HG03354 (cell line): Measurements from ENCODE around the gene SLC35F2.
A peak's percentile ranks its signal among the peaks of the same experiment; 100 is the strongest.
"Not testable (repeated sequence)": the region's sequence is repeated elsewhere in the genome, so short reads cannot be mapped to it uniquely, and the experiment has no call there.

ENCODE experiments used
- ATAC-seq: cut with Tn5 transposase; IDR thresholded peaks from one replicate; pipeline ENCODE4 v1.9.1; 2021; ENCODE audit warnings: mild to moderate bottlenecking; ENCODE audit not compliant: unreplicated experiment, poor library complexity, severe bottlenecking

The SLC35F2 gene

GRCh38 chr11:107858217-107859070 is at the start of gene SLC35F2:
SLC35F2 (minus strand) TSS chr11:107858787; CDS start chr11:107858767, 20 bp downstream.
- ATAC-seq, result peak; percentile 93

DNA sequence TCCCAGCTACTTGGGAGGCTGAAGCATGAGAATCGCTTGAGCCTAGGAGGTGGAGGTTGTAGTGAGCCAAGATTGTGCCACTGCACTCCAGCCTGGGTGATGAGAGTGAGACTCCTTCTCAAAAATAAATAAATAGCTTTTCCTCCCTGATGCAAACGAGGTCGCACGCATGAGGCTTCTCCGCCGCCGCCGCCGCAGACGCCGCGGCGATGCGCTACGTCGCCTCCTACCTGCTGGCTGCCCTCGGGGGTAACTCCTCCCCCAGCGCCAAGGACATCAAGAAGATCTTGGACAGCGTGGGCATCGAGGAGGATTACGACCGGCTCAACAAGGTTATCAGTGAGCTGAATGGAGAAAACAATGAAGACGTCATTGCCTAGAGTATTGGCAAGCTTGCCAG is 49.6 kb upstream of the SLC35F2 start:
- ATAC-seq, result no peak

- ATAC-seq, result peak; percentile 79
Observed at GRCh38 chr11:107898270-107898669, 39.7 kb upstream of the SLC35F2 start.

- no peak for ATAC-seq
Observed at GRCh38 chr11:107882095-107882820, 23.7 kb upstream of the SLC35F2 start.

- not testable (repeated sequence) for ATAC-seq
Observed at GRCh38 chr11:107881471-107881870, 22.9 kb upstream of the SLC35F2 start.

GRCh38 chr11:107876141-107876540 is 17.6 kb upstream of the SLC35F2 start:
- ATAC-seq, result no peak

GRCh38 chr11:107864591-107864990 is 6.0 kb upstream of the SLC35F2 start:
- no peak for ATAC-seq

- ATAC-seq, result no peak
Observed at GRCh38 chr11:107860688-107861087, 2.1 kb upstream of the SLC35F2 start.

DNA sequence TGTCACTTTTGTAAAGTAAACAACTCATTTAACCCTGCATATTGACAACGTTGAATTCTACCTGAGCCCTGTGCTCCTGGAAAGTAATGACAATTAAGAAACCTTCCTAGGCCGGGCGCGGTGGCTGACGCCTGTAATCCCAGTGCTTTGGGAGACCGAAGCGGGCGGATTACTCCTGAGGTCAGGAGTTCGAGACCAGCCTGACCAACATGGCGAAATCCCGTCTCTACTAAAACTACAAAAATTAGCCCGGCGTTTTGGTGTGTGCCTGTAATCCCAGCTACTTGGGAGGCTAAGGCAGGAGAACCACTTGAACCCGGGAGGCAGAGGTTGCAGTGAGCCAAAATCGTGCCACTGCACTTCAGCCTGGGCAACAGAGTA is 1.6 kb upstream of the SLC35F2 start:
- ATAC-seq, result not testable (repeated sequence)

DNA sequence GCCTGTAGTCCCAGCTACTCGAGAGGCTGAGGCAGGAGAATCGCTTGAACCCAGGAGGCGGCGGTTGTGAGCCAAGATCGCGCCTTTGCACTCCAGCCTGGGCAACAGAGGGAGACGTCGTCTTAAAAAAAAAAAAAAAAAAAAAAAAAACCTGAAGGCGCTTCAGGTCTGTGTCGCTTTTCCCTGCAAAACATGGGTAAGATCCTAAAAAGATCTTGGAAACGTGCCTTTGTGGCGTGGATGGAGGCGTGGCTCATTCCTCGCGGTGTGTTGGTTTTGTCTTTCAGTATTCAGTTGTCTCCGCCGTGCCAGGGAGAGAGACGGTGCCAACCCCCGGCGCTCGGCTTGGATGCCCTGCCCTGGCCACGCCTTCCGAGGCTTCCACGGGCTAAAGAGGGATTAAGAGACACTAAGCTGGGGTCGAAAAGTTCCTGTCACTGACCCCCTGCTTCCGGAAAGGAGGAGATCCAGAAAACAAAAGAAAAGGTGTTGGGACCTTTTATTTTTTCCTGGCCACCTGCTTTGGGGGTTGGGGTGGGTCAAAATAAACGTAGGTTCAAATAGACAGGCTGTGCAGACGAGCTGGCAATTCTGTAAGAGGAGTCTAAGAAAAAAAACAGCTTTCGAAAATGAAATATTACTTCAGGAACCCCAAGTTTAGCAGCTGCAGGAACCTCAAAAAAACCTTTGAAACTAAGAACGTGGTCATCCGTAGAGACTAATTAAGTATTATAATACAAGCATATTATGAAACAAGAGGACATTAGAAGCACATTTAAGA is 1.1 kb upstream of the SLC35F2 start:
- peak; percentile 14 for ATAC-seq

DNA sequence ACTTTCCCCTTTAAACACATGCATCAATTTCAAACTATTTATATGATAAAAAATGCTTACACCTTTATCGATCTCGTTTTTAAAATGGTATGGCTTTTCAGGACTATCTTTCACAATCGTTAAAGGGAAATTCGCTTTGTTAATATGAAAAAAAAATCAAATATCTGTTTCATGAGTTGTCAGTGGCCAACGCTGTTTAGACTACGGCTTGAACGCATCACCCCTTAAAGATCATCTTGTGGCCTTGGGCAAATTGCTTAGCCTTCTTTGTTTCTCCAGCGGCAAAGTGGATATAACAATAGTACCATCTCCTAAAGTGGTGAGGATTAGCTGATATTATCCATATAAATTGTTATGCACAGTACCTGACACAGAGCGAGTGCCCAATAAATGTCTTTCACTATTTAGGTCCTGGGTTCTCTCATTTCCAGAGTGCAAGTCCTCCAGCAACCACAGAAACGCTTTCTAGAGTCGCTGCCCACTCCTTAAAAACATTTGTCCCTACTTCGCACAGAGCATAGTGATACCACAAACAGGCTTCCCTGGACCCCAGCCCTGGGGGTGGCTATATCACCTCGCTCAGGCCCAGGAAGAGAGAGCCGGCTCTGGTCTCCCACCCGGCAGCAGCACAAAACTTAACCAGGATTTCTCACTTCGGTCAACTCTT is 904 bp downstream of the SLC35F2 start:
- ATAC-seq, result no peak

- no peak for ATAC-seq
Observed at GRCh38 chr11:107856981-107857517, 1.5 kb downstream of the SLC35F2 start.

- ATAC-seq, result no peak
Observed at GRCh38 chr11:107856180-107856980, 2.2 kb downstream of the SLC35F2 start.

GRCh38 chr11:107853070-107853469 is 5.5 kb downstream of the SLC35F2 start:
- no peak for ATAC-seq

DNA sequence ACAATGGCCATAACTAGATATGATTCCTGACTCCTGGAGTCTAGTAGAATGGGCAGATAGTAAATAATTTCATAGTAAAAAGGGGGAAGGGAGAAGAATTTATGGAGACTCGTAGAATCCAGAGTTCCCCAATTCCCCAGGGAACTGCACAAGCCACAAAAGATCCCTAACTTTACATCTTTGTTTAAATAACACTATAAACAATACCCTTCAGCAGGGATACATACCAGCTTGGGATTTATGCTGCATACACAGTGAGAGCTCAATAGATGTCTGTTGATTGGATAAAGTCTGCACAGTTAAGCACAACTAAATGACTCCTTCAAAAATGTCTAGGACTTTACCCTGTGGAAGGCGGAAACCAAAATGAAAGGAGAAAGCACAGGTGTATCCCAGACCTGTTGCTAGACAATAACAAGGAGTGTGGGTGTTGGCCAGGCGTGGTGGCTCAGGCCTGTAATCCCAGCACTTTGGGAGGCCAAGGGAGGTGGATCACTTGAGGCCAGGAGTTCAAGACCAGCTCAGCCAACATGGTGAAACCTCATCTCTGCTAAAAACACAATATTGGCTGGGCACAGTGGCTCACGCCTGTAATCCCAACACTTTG is 6.8 kb downstream of the SLC35F2 start:
- no peak for ATAC-seq

DNA sequence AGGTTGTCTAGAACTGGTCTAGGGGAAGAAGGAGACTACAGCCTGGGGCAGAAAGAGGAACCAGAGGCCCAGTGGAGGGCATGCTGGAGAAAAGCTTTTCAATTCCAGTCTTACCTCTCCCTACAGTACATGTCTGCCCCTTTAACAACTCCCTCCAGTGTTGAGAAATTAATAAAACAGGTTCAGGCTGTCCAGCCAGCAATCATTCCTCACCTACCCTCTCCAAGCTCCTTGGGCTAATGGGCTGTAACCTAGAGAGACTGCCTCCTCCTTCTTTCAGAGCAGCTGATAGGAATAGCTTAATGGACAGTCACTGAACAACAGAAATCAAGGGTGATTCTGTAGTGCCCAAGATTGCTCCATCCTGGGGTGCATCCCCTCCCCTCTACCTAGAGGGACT is 8.8 kb downstream of the SLC35F2 start:
- ATAC-seq, result no peak

GRCh38 chr11:107848345-107848744 is 10.2 kb downstream of the SLC35F2 start:
- ATAC-seq, result no peak

GRCh38 chr11:107847184-107847583 is 11.4 kb downstream of the SLC35F2 start:
- ATAC-seq, result no peak
